SK-N-SH treated with all-trans-retinoic acid at 6 μM for 48 hours (cell line): ENCODE data around the gene SIK3.

Source experiments
- ATAC-seq: fragments of 200-7000 bp; cut with Tn5 transposase; 3 replicates; pipeline ENCODE4 v1.9.1; 2020; ENCODE audit warnings: mild to moderate bottlenecking, moderate library complexity
- BACH2 ChIP-seq: fragments of 250-450 bp; sonication (Bioruptor Pico); IDR thresholded peaks from 2 replicates; pipeline ENCODE4 v1.9.0; 2021; ENCODE audit warnings: mild to moderate bottlenecking, borderline replicate concordance
- ISL1 ChIP-seq: fragments of 250-450 bp; sonication (Bioruptor Pico); IDR thresholded peaks from 2 replicates; pipeline ENCODE4 v2.1.2; 2022; ENCODE audit warnings: mild to moderate bottlenecking, moderate library complexity
- OSR1 ChIP-seq: fragments of 250-450 bp; sonication (Bioruptor Pico); IDR thresholded peaks from 2 replicates; pipeline ENCODE4 v1.8.0; 2022; ENCODE audit warnings: moderate library complexity, mild to moderate bottlenecking, inconsistent platforms
- PPARA ChIP-seq: fragments of 250-450 bp; sonication (Bioruptor Pico); IDR thresholded peaks from 2 replicates; pipeline ENCODE4 v1.5.0; 2020; ENCODE audit warnings: mild to moderate bottlenecking, borderline replicate concordance
- RARB ChIP-seq: fragments of 250-450 bp; sonication (Bioruptor Pico); IDR thresholded peaks from 2 replicates; pipeline ENCODE4 v1.8.0; 2021; ENCODE audit warnings: mild to moderate bottlenecking, moderate library complexity
- SNAI2 ChIP-seq: fragments of 250-450 bp; sonication (Bioruptor Pico); IDR thresholded peaks from 2 replicates; pipeline ENCODE4 v1.5.0; 2020; ENCODE audit warnings: mild to moderate bottlenecking, moderate library complexity
- TCF4 ChIP-seq: fragments of 250-450 bp; sonication (Bioruptor Pico); IDR thresholded peaks from 2 replicates; pipeline ENCODE4 v1.8.0; 2021; ENCODE audit warnings: mild to moderate bottlenecking, moderate library complexity, borderline replicate concordance
- TOX ChIP-seq: fragments of 250-450 bp; sonication (Bioruptor Pico); IDR thresholded peaks from 2 replicates; pipeline ENCODE4 v1.8.0; 2021; ENCODE audit warnings: mild to moderate bottlenecking, moderate library complexity, borderline replicate concordance
- ZC3H10 ChIP-seq: fragments of 250-450 bp; sonication (Bioruptor Pico); IDR thresholded peaks from 2 replicates; pipeline ENCODE4 v1.5.1; 2021; ENCODE audit warnings: mild to moderate bottlenecking, moderate library complexity
- ZFP3 ChIP-seq: fragments of 250-450 bp; sonication (Bioruptor Pico); IDR thresholded peaks from 2 replicates; pipeline ENCODE4 v1.5.0; 2020; ENCODE audit warnings: mild to moderate bottlenecking, moderate library complexity
- ZFP30 ChIP-seq: fragments of 450-650 bp; formaldehyde crosslinking; IDR thresholded peaks from 2 replicates; pipeline ENCODE4 v1.5.0; 2022; ENCODE audit warnings: mild to moderate bottlenecking, moderate library complexity
- ZNF565 ChIP-seq: fragments of 450-650 bp; formaldehyde crosslinking; conservative IDR thresholded peaks from 2 replicates; pipeline ENCODE4 v1.5.0; 2020; ENCODE audit warnings: low read depth, mild to moderate bottlenecking, moderate library complexity
- ZNF70 ChIP-seq: fragments of 450-650 bp; formaldehyde crosslinking; IDR thresholded peaks from 2 replicates; pipeline ENCODE4 v1.5.0; 2020; ENCODE audit warnings: mild to moderate bottlenecking, moderate library complexity
- ZNF8 ChIP-seq: fragments of 450-650 bp; formaldehyde crosslinking; IDR thresholded peaks from 2 replicates; pipeline ENCODE4 v1.5.0; 2020; ENCODE audit warnings: mild to moderate bottlenecking, moderate library complexity
- TF ChIP-seq, protein P1 (sequence below): fragments of 250-450 bp; sonication (Bioruptor Pico); IDR thresholded peaks from 2 replicates; pipeline ENCODE4 v1.5.1; 2021; ENCODE audit warnings: mild to moderate bottlenecking, moderate library complexity
- TF ChIP-seq, protein P2 (sequence below): fragments of 250-450 bp; sonication (Bioruptor Pico); IDR thresholded peaks from 2 replicates; pipeline ENCODE4 v1.8.0; 2021; ENCODE audit warnings: low read depth, mild to moderate bottlenecking, moderate library complexity, borderline replicate concordance
- TF ChIP-seq, protein P3 (sequence below): fragments of 250-450 bp; sonication (Bioruptor Pico); IDR thresholded peaks from 2 replicates; pipeline ENCODE4 v1.5.0; 2020; ENCODE audit warnings: mild to moderate bottlenecking, moderate library complexity
- TF ChIP-seq, protein P4 (sequence below): fragments of 250-450 bp; sonication (Bioruptor Pico); IDR thresholded peaks from 2 replicates; pipeline ENCODE4 v1.5.1; 2020; ENCODE audit warnings: low read depth, mild to moderate bottlenecking, moderate library complexity

The SIK3 gene

DNA sequence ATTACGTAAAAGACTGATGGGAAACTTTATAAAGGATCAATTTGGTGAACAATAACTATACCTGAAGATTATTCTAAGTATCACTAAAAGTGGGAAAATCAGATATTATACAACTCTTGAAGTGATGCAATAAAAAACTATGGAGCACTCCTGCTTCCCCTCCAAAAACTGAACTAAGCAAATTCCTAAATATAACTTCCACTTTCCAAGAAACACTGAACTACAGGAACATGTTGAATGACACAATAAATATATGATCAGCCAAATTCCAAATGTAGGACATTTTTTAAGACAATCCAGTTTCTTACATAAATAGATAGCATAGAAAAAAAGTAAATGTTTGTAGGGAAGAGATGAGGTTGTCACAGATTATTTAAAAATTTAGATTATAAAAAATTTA is 158.7 kb downstream of the SIK3 start:
- ATAC-seq = no peak
- TF ChIP-seq ZC3H10 = no peak
- TF ChIP-seq TOX (CRISPR knock-in tag) = no peak
- TF ChIP-seq, protein P1, sequence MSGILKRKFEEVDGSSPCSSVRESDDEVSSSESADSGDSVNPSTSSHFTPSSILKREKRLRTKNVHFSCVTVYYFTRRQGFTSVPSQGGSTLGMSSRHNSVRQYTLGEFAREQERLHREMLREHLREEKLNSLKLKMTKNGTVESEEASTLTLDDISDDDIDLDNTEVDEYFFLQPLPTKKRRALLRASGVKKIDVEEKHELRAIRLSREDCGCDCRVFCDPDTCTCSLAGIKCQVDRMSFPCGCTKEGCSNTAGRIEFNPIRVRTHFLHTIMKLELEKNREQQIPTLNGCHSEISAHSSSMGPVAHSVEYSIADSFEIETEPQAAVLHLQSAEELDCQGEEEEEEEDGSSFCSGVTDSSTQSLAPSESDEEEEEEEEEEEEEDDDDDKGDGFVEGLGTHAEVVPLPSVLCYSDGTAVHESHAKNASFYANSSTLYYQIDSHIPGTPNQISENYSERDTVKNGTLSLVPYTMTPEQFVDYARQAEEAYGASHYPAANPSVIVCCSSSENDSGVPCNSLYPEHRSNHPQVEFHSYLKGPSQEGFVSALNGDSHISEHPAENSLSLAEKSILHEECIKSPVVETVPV = no peak
- no peak for TF ChIP-seq ZNF565 (CRISPR knock-in tag)
- TF ChIP-seq ISL1 (CRISPR knock-in tag) = no peak
- no peak for TF ChIP-seq ZNF8 (CRISPR knock-in tag)
- no peak for TF ChIP-seq SNAI2

DNA sequence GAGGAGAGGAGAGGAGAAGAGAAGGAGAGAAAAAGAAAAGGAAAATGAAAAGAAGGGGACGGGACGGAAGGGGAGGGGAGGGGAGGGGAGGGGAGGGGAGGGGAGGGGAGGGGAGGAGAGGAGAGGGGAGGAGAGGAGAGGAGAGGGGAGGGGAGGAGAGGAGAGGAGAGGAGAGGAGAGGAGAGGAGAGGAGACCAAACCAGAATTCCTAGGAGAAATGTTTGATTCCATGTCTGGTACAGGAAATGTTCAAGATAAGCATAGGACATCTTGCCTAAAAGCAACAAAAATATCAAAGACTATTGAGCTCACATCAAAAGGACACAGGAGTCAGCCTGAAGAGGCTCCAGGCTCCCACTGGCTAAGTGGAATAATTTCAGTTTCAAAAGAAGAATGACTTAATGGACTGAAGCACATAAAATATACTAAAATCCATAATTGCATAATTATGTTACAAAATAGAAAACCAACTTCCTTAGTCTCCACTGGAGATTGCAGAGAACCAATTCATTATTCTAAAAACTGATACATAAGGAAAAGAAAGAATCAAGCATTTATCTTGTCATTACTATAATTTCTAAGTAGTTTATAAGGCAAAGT is 159.7 kb downstream of the SIK3 start:
- no peak for TF ChIP-seq SNAI2
- no peak for TF ChIP-seq ZNF70 (CRISPR knock-in tag)
- TF ChIP-seq ZFP3 (CRISPR knock-in tag) = no peak
- TF ChIP-seq, protein P2, sequence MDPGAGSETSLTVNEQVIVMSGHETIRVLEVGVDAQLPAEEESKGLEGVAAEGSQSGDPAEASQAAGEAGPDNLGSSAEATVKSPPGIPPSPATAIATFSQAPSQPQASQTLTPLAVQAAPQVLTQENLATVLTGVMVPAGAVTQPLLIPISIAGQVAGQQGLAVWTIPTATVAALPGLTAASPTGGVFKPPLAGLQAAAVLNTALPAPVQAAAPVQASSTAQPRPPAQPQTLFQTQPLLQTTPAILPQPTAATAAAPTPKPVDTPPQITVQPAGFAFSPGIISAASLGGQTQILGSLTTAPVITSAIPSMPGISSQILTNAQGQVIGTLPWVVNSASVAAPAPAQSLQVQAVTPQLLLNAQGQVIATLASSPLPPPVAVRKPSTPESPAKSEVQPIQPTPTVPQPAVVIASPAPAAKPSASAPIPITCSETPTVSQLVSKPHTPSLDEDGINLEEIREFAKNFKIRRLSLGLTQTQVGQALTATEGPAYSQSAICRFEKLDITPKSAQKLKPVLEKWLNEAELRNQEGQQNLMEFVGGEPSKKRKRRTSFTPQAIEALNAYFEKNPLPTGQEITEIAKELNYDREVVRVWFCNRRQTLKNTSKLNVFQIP = no peak
- TF ChIP-seq RARB (CRISPR knock-in tag) = no peak
- TF ChIP-seq BACH2 = no peak
- no peak for TF ChIP-seq ZFP30 (CRISPR knock-in tag)
- TF ChIP-seq, protein P1 = no peak
- TF ChIP-seq ZC3H10 = no peak
- no peak for TF ChIP-seq ZNF8 (CRISPR knock-in tag)
- no peak for TF ChIP-seq TCF4 (CRISPR knock-in tag)
- ATAC-seq = no peak

DNA sequence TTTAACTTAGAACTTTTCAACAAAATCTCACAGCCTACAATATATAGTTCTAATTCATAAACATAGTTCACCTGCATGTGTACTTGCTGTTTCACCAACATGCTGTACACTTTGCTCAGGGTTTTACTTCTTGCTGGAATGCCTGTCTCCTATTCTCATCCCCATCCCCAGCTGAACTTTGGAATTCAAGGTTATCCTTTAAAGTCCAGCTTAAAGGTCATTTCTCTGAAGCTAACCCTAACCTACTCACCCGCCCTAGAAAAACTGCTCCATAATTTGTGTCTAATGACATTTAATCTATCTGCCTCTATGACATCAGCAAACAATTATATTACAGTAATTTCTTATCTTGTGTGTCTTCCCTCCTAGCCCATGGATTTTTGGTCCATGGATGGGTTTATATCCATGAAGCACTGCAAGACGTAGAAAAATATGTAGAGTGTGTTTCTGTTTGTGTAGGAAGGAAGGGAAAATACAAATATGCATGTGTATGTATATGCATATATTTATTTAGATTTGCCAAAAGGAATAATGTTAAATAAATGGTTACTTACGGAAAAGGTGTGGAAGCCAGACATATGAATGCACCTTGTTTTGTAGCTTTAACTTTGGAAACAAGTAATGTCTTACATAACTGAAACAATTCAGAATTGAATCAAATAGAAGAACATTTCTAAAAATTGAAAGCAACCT is 161.3 kb downstream of the SIK3 start:
- no peak for ATAC-seq

DNA sequence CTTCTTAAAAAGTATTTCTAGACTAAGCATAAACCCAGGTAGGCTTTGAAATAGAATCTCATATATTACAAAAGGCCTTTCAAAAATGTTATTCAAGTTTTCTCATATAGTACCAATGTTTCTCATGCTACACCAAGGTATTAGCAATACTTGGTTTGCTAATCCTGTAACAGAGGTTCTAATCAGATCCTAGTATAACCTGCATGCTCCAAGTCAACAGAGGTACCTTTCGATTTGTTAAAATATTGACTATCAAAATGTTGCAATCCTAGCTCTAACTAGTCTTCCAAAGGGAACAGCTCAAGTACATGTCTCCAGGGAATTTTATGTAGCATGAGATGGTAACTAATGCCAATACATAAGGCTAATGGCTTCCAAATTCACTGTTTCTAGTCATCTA is 162.7 kb downstream of the SIK3 start:
- TF ChIP-seq ZFP3 (CRISPR knock-in tag) = no peak
- no peak for TF ChIP-seq ZC3H10
- no peak for TF ChIP-seq SNAI2
- TF ChIP-seq TCF4 (CRISPR knock-in tag) = no peak
- no peak for TF ChIP-seq ZNF8 (CRISPR knock-in tag)
- no peak for TF ChIP-seq BACH2
- TF ChIP-seq, protein P2 = no peak
- TF ChIP-seq, protein P3, sequence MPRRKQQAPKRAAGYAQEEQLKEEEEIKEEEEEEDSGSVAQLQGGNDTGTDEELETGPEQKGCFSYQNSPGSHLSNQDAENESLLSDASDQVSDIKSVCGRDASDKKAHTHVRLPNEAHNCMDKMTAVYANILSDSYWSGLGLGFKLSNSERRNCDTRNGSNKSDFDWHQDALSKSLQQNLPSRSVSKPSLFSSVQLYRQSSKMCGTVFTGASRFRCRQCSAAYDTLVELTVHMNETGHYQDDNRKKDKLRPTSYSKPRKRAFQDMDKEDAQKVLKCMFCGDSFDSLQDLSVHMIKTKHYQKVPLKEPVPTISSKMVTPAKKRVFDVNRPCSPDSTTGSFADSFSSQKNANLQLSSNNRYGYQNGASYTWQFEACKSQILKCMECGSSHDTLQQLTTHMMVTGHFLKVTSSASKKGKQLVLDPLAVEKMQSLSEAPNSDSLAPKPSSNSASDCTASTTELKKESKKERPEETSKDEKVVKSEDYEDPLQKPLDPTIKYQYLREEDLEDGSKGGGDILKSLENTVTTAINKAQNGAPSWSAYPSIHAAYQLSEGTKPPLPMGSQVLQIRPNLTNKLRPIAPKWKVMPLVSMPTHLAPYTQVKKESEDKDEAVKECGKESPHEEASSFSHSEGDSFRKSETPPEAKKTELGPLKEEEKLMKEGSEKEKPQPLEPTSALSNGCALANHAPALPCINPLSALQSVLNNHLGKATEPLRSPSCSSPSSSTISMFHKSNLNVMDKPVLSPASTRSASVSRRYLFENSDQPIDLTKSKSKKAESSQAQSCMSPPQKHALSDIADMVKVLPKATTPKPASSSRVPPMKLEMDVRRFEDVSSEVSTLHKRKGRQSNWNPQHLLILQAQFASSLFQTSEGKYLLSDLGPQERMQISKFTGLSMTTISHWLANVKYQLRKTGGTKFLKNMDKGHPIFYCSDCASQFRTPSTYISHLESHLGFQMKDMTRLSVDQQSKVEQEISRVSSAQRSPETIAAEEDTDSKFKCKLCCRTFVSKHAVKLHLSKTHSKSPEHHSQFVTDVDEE = no peak
- TF ChIP-seq, protein P4, sequence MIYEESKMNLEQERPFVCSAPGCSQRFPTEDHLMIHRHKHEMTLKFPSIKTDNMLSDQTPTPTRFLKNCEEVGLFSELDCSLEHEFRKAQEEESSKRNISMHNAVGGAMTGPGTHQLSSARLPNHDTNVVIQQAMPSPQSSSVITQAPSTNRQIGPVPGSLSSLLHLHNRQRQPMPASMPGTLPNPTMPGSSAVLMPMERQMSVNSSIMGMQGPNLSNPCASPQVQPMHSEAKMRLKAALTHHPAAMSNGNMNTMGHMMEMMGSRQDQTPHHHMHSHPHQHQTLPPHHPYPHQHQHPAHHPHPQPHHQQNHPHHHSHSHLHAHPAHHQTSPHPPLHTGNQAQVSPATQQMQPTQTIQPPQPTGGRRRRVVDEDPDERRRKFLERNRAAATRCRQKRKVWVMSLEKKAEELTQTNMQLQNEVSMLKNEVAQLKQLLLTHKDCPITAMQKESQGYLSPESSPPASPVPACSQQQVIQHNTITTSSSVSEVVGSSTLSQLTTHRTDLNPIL (CRISPR knock-in tag) = no peak
- no peak for TF ChIP-seq ZFP30 (CRISPR knock-in tag)
- TF ChIP-seq, all 23 proteins: peak for 0
- ATAC-seq = no peak

More for the DNA sequence above, 161.3 kb downstream of the SIK3 start:
- TF ChIP-seq PPARA (CRISPR knock-in tag) (no peak), OSR1 (CRISPR knock-in tag) (no peak)
- TF ChIP-seq, protein P1 = no peak
